Astrocyte (in vitro differentiated cells and primary cell): ENCODE data around the gene APCS. TPM values are rescaled to one million over a fixed set of nuclear protein-coding genes. Genes with fewer than 3 reads are reported as not detected.

Source experiments
- DNase-seq: peaks from one replicate; pipeline ENCODE4 v3.0.0-alpha.2; 2010; ENCODE audit warnings: low read depth
- FAIRE-seq: peaks from 2 replicates; lab custom pipeline; 2011; peaks lifted over from hg19 to GRCh38; lab: Jason Lieb, UNC
- H2AFZ ChIP-seq: 2 replicates; pipeline ENCODE4 v1.6.0; 2012; ENCODE audit warnings: low read depth, low read length, inconsistent platforms
- H3K27ac ChIP-seq: 2 replicates; pipeline ENCODE4 v1.5.1; 2011; ENCODE audit warnings: low read depth, low read length, inconsistent platforms
- H3K27me3 ChIP-seq: 2 replicates; pipeline ENCODE4 v1.6.0; 2011; ENCODE audit warnings: low read length, inconsistent platforms; ENCODE audit not compliant: insufficient read depth
- H3K36me3 ChIP-seq: 2 replicates; pipeline ENCODE4 v1.5.1; 2011; ENCODE audit warnings: low read length, inconsistent platforms; ENCODE audit not compliant: insufficient read depth
- H3K4me1 ChIP-seq: 2 replicates; pipeline ENCODE4 v1.5.1; 2011; ENCODE audit warnings: low read length, inconsistent platforms; ENCODE audit not compliant: insufficient read depth
- H3K4me2 ChIP-seq: 2 replicates; pipeline ENCODE4 v1.6.0; 2012; ENCODE audit warnings: low read length, inconsistent platforms
- H3K4me3 ChIP-seq: 2 replicates; pipeline ENCODE4 v1.5.1; 2011; ENCODE audit warnings: low read depth, mild to moderate bottlenecking, low read length, inconsistent platforms; ENCODE audit not compliant: insufficient read depth
- H3K79me2 ChIP-seq: 2 replicates; pipeline ENCODE4 v1.6.0; 2012; ENCODE audit warnings: mild to moderate bottlenecking, low read length, inconsistent platforms; ENCODE audit not compliant: insufficient read depth
- H3K9ac ChIP-seq: 2 replicates; pipeline ENCODE4 v1.6.0; 2012; ENCODE audit warnings: mild to moderate bottlenecking, low read length, inconsistent platforms
- H3K9me3 ChIP-seq: 2 replicates; pipeline ENCODE4 v1.5.1; 2012; ENCODE audit warnings: low read depth, mild to moderate bottlenecking, low read length, inconsistent platforms; ENCODE audit not compliant: insufficient read depth
- H4K20me1 ChIP-seq: 2 replicates; pipeline ENCODE4 v1.6.0; 2012; ENCODE audit warnings: low read length, inconsistent platforms; ENCODE audit not compliant: insufficient read depth
- H3K27ac Mint-ChIP-seq: one replicate; pipeline ENCODE4 v1.8.0; 2021; ENCODE audit warnings: mild to moderate bottlenecking, mixed read lengths; ENCODE audit not compliant: unreplicated experiment
- H3K27me3 Mint-ChIP-seq: one replicate; pipeline ENCODE4 v1.8.0; 2021; ENCODE audit warnings: low read depth, mixed read lengths; ENCODE audit not compliant: unreplicated experiment
- H3K36me3 Mint-ChIP-seq: one replicate; pipeline ENCODE4 v1.8.0; 2021; ENCODE audit warnings: low read depth, mixed read lengths; ENCODE audit not compliant: unreplicated experiment
- H3K4me1 Mint-ChIP-seq: one replicate; pipeline ENCODE4 v1.8.0; 2021; ENCODE audit warnings: low read depth, mixed read lengths; ENCODE audit not compliant: unreplicated experiment
- H3K4me3 Mint-ChIP-seq: one replicate; pipeline ENCODE4 v1.8.0; 2021; ENCODE audit warnings: mild to moderate bottlenecking, moderate library complexity, mixed read lengths; ENCODE audit not compliant: unreplicated experiment
- H3K9me3 Mint-ChIP-seq: one replicate; pipeline ENCODE4 v1.8.0; 2021; ENCODE audit warnings: mild to moderate bottlenecking, mixed read lengths; ENCODE audit not compliant: unreplicated experiment
- EZH2 ChIP-seq: IDR thresholded peaks from 2 replicates; pipeline ENCODE4 v1.6.1; 2012; ENCODE audit warnings: mild to moderate bottlenecking, low read length, inconsistent platforms; ENCODE audit not compliant: insufficient read depth
- total RNA-seq: library from RNA; stranded (reverse); gene quantifications from 2 replicates; pipeline ENCODE4 v1.2.1, GENCODE V29; 2021
- TF ChIP-seq, protein P1 (sequence below): IDR thresholded peaks from 2 replicates; pipeline ENCODE4 v1.5.1; 2011; ENCODE audit warnings: low read depth, mild to moderate bottlenecking, inconsistent platforms, low read length, moderate library complexity; ENCODE audit not compliant: insufficient read depth

Gene APCS
- total RNA-seq, 1 donor from 2014 or later, result not detected

DNA sequence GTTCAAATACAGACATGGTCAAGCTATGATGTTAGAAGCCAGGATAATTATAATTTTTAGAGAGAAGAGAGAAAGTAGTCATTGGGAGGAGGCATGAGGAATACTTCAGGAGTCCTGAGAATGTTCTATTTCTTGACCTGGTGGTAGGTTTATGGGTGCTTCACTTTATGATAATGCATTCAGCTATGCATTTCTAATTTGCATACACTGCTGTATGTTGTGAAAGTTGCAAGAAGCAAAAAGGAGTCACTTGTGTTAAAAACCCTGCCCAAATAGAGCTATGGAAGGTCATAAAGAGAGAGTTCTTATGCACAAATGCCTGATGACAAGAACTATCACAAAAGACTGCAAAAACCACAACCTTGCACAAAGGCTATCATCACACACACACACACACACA lies 45.3 kb downstream of the APCS start:
- Histone ChIP-seq H3K4me2 (no peak overlapping the region), H3K9me3 (no peaks in the 10 kb centered on the region), H3K4me3 (no peak overlapping the region), H3K27me3 (no peaks in the 10 kb centered on the region), H3K36me3 (no peaks in the 10 kb centered on the region), H3K9ac (no peak overlapping the region), H4K20me1 (no peaks in the 10 kb centered on the region), H3K27ac (no peak overlapping the region), H3K79me2 (no peaks in the 10 kb centered on the region), H2AFZ (no peak overlapping the region), H3K4me1 (no peaks in the 10 kb centered on the region)
- no peaks in the 10 kb centered on the region for H3K9me3 Mint-ChIP-seq
- DNase-seq, result no peak
- H3K36me3 Mint-ChIP-seq, result no peaks in the 10 kb centered on the region
- FAIRE-seq, result no peak
- no peaks in the 10 kb centered on the region for H3K27me3 Mint-ChIP-seq
- H3K4me1 Mint-ChIP-seq, result no peaks in the 10 kb centered on the region
- no peak overlapping the region for H3K27ac Mint-ChIP-seq
- no peak overlapping the region for H3K4me3 Mint-ChIP-seq
- no peak for TF ChIP-seq EZH2
- TF ChIP-seq, protein P1, sequence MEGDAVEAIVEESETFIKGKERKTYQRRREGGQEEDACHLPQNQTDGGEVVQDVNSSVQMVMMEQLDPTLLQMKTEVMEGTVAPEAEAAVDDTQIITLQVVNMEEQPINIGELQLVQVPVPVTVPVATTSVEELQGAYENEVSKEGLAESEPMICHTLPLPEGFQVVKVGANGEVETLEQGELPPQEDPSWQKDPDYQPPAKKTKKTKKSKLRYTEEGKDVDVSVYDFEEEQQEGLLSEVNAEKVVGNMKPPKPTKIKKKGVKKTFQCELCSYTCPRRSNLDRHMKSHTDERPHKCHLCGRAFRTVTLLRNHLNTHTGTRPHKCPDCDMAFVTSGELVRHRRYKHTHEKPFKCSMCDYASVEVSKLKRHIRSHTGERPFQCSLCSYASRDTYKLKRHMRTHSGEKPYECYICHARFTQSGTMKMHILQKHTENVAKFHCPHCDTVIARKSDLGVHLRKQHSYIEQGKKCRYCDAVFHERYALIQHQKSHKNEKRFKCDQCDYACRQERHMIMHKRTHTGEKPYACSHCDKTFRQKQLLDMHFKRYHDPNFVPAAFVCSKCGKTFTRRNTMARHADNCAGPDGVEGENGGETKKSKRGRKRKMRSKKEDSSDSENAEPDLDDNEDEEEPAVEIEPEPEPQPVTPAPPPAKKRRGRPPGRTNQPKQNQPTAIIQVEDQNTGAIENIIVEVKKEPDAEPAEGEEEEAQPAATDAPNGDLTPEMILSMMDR, result no peak

Other genes with a start within 250 kb of the APCS start
- gene OR10J4, start 155.6 kb upstream of the APCS start, total RNA-seq, result not detected in 2 replicates
- gene OR10J1, start 148.1 kb upstream of the APCS start, total RNA-seq, result not detected in 2 replicates
- gene OR10J5, start 51.8 kb upstream of the APCS start, total RNA-seq, result not detected in 2 replicates
- not detected in 2 replicates for gene CRP, start 126.8 kb downstream of the APCS start, total RNA-seq
- gene DUSP23, start 193.1 kb downstream of the APCS start, total RNA-seq, result 30.1 and 33.0 TPM in 2 replicates
- not detected in 2 replicates for gene FCRL6, start 214.5 kb downstream of the APCS start, total RNA-seq
- 1.7 and 3.6 TPM in 2 replicates for gene SLAMF8, start 239.0 kb downstream of the APCS start, total RNA-seq